ENCODE measurements around the gene MYMK.

Gene MYMK

DNA sequence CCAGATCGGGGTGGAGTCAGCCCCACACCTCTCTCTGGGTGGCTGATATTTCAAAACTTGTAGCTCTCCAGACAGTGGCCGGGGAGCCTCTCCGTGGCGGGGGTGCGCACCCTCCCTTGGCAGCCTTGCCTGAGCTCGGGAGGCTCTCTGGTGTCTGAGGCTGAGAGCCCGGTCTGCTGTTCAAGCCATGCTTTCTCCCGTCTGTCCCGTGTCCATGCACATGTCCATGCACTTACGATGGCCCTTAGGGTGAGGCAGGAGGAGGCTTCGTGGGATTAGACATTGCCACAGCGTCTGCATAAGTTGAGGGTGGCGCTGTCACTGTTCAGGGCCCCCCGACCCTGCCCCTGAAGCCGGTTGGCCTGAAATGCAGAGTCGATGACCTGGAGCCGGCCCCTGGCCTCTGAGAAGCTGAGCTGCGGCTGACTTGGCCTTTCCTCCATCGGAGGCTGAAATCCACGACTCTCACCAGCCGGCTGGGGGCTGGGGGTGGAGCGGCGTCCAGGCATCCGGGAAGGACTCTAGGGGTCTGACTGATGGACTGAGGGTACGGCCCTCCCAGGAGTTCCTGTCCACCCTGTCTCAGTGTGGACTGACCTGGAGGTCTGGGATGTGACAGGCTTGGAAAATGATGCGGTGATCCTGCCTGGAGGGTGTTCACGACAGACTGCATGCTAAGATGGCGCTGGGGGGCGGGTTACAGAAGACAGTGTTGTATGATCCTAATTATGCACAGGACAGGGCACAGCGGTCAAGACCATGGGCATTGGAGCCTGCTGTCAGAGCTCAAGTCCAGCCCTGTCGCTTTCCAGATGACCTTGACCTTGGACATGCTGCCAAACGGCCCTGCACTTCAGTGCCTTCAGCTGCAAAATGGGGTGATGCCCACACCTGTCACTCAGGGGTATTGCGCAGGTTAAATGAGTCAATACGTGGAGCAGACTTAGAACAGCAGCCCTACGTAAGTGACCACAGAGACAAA is 27.6 kb downstream of the MYMK start:
- DNase-seq, result no peak

DNA sequence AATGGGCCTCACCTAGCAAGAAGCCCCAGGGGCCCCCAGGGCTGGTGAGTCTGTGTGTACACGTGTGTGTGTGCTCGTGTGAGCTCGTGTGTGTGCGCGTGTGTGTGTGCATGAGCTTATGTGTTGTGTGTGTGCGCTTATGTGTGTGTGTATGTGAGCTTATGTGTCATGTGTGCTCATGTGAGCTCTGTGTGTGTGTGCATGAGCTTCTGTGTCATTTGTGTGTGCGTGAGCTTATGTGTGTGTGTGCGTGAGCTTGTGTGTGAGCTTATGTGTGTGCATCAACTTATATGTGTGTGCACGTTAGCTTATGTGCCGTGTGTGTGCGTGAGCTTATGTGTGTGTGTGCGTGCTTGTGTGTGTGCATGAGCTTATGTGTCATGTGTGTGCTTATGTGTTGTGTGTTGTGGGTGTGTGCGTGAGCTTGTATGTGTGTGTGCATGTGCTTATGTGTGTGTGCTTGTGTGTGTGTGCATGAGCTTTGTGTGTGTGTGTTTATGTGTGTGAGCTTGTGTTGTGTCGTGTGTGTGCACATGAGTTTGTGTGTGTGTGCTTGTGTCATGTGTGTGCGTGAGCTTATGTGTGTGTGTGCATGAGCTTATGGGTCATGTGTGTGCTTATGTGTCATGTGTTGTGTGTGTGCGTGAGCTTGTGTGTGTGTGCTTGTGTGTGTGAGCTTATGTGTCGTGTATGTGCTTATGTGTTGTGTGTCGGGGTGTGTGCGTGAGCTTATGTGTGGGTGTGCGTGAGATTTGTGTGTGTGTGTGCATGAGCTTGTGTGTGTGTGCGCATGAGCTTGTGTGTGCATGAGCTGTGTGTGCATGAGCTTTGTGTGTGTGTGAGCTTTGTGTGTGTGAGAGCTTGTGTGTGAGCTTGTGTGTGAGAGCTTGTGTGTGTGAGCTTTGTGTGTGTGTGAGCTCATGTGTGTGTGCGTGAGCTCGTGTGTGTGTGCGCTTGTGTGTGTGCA is 29.1 kb downstream of the MYMK start:
- DNase-seq, result no peak

DNA sequence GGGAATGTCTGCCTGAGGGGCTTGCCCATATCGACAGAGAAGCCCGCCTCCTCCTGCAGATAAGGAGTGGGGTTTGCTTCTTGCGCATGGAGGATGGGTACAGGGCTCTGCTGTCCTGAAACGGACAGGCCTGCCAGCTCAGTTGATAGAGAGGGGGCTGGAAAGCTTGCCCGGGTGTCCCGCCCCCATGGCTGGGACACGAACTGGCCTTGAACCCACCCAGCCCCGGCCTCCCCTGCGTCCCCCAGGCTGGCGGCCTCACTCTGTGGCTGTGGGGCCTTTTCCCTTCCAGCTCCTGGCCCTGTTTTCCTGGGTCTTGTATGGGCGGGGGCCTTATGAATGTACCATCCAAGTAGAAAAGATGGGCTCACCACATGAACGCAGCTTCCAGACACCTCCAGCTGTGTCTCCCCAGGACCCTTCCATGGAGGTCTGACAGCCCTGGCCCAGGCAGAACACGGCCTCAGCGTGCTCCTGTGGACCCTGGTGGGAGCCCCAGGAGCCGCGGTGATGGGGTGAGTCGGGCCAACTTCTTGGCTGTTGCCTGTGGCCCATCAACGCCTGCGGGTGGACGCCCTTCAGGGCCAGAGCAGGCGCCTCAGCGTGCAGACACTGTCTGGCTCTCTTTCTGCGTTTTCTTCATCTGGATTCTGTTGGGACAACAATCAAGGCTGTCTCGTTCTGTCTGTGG is 30.0 kb downstream of the MYMK start:
- DNase-seq, result no peak

DNA sequence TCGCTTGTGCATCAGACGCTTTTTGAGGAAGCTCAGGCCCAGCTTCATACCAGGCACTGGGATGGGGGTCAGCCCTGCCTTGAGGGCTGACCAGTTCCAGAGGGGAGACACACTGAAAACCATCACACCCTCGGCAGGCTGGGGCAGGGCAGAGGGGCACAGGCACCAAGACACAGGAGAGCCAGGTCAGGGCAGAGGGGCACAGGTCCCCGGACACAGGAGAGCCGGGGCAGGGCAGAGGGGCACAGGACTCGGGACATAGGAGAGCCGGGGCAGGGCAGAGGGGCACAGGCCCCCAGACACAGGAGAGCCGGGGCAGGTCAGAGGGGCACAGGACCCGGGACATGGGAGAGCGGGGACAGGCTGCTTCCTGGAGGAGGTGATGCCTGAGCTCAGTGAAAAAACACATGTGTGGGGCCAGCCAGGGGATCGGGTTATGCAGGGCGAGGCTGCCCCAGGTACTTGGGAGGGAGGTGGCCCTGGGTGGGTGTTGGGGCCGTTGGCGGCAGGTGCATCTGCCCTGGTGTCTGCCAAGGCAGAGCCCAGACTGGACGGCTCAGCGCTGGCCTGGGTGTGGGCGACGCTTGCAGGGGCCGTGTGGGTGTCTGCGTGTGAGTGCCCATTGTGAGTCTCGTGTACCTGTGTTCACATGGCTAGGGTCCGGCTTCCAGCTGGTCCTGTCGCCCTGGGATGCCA is 30.8 kb downstream of the MYMK start:
- no peak for DNase-seq

DNA sequence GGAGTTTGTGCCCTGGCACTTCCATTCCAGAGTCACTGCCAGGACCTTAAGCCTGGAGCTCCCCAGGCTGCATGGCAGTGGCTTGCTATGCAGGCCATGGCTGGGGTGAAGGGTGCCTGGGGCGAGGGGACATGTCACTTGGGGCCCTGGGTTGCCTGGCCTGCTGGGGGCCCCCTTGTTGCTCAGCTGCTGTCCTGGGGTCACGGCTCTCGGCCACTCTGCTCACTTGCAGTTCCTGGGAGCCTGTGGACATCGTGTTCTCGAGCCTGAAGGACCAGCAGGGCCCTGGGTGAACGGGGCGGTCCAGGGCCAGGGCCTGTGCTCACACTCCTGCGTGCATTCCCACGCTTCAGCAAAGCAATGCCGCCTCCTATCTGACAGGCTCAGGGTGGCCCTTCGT is 31.3 kb downstream of the MYMK start:
- DNase-seq, result no peak

DNA sequence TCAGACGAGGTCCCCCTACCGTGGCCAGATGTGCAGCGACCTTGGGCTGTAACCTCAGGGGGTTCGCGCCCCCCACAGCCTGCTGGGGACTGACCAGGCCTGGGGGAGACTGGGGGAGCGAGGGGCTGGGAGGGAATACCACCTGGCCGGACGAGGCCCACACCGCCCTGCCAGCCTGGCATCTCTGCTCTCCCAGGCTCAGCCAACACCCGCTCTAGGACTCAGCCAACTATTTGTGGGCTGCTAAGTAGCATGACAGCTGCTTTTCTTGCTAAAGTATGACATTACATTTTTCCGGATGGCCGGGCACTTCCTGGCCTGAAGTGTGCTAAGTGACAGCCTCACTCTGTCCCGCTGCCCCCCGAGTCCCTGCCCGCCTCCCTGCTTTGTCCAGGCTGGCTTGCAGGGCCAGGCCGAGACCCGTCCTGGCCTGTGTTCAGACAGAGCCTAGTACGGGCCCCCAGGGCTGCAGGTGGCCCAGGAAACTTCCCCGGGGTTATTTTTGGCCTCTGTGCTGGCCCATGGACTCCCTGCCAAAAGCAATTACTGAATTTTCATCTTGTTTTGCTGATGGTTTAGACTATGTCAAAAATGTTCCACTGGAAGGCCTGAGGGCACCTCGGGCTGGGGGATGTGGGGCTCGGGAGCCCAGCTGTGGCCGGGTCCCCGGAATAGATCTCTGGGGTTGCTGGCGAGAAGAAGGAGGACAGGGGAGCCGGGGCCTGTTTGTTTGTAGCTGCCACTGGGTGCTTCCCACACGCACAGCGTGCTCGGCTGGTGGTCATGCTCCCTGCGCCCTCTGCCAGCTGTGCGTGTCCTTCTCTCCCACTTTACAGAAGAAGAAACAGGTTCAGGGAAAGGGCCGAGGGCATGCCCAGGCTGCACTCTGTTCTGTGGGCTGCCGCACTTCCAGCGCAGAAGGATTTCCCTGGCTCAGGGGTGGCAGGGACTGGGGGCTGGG is 32.4 kb downstream of the MYMK start:
- DNase-seq, result no peak

DNA sequence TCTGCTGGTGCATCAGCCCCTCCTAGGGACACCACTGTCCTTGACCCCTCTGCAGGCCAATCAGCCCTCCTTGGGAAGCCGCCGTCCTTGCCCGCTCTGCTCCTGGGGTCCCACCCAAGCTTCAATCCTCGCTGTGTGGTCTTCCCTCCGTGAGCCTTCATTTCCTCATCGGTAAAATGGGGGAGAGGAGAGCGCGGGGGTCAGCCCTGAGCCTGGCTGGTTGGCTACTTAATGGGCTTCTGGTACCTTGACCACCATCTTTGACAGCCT is 33.2 kb downstream of the MYMK start:
- no peak for DNase-seq

DNA sequence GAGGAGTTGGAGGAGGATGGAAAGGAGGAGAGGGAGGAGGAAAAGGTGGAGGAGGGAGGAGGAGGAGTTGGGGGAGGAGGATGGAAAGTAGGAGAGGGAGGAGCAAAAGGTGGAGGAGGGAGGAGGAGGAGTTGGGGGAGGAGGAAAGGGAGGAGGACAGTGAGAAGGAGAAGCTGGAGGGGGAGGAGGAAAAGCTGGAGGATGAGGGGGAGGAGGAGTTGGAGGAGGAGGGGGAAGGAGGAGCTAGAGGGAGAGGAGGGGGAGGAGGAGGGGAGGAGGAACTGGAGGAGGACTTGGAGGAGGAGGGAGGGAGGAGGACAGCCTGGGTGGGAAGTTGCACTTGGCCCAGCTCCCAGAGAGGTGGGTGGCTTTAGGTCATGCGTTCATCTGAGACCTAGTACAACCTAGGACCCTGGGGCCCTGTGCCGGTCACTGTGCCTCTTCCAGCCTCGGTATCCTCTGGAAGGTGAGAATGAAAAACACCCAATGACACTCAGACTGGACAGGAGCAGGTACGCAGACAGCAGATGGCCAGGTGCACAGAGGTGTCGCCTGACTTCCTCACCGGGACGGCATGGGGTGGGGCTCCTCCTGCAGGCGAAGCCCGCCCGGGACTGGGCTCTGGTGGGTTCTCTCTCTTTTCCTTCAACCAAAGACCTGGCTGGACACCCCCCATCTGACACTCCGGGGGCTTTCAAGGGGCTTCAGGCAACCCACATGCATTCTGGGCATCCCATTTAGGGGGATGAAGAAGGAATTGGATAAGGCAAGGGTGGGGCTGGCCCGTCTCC is 33.7 kb downstream of the MYMK start:
- DNase-seq, result no peak

DNA sequence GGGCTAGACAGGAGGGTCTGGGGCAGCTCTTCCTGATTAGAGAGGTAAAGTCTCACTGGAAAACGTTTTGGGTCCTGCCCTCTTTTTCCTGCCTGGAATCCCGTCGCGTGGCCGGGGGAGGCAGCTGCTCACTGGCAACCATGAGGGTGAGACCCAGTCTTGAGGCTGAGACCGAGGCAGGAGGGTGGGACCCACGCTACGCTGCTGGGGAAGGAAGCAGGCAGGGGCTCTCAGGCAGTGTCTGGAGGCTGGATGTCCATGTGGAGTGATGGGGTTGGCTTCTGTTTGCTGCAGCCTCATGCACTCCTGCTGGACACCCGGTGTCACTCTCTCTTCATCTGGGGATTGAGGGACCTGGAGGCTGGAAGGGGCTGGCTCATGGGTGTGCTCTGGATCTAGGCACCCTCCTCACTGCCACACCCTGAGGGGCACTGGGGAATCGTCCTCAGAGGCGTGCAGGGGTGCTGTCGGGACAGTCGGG is 34.5 kb downstream of the MYMK start:
- DNase-seq, result no peak

DNA sequence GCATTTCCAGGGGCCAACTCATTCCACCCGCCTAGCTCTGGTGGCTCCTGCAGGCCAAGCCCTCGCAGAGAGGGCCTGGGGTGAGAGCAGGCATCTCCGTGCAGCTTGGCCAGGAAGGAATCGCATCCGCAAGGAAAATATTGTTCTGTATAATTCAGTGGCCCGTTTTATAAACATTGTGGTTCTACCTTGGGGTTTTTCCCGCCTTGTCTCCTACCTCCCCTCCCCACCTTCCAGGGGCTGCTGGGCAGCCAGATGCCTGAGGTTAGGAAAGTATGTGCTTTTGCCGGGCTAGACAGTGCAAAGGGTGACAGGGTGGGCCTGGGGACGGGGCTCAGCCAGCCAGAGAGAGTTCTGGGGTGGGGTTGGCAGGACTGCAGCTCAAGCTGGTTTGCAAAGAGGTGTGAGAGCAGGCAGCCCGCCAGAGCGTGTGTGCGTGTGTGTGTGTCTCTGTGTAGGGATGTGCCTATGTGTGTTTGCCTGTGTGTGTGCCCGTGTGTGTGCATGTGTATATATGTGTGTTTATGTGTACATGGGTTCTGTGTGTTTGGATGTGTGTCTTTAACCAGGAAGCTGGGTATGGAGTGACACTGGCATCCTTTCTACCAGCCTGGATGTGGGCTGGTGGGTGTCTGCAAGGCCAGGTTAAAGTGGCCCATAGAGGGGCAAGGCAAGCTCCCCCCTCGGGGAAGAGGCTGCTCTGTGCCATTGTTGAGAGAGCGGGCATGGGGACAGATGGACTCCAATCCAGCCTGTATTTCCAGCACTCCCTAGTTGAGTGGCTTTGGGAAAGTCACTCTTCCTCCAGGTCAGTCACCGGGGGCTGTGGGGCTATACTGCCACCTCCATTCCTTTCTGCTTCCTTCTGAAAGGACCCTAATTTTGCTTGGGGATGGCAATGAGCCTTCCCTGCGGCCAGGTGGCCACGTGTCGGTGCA is 35.2 kb downstream of the MYMK start:
- DNase-seq, result no peak

DNA sequence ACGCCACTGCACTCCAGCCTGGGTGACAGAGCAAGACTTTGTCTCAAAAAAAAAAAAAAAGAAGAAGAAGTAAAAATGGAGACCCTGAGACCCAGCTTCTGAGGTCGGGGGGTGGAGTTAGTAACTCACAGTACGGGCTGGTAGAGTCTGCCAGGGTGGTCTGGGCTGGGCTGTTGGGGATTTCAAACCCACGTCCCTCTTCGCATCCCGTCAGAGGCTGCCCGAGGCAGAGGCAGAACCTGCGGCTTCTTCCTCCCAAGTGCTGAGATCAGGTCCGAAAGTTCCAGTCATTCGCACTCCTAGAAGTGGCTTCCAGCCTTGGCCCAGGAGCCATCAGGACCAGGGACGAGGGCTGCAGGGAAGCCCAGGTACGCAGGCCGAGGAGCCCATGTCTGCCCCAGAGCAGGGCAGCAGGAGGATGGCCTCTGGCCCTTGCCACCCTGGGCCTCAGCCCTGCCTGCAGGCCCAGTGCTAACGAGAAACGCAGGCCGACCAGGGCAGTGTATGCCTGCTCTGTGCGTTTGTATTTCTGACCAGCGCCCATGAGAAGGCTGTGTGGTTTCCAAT is 36.0 kb downstream of the MYMK start:
- DNase-seq, result no peak

DNA sequence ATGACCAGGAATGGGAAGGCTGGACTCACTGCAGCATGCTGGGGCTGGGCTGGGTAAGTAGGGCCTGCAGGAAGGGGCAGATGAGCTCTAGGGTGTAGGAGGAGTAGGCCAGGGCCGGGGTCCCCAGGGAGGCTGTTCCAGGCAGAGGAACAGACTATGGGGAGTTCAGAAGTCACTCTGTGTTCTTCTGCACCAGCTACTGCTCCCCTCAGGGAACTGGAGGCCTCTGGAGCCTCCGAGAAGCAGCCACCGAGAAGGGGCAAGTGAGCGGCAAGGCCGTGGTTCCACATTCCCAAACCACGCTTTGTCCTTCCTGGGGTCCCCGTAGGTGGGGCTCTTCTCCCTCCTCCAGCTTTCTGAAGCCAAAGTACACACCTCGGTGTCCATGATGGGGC is 37.4 kb downstream of the MYMK start:
- DNase-seq, result no peak

DNA sequence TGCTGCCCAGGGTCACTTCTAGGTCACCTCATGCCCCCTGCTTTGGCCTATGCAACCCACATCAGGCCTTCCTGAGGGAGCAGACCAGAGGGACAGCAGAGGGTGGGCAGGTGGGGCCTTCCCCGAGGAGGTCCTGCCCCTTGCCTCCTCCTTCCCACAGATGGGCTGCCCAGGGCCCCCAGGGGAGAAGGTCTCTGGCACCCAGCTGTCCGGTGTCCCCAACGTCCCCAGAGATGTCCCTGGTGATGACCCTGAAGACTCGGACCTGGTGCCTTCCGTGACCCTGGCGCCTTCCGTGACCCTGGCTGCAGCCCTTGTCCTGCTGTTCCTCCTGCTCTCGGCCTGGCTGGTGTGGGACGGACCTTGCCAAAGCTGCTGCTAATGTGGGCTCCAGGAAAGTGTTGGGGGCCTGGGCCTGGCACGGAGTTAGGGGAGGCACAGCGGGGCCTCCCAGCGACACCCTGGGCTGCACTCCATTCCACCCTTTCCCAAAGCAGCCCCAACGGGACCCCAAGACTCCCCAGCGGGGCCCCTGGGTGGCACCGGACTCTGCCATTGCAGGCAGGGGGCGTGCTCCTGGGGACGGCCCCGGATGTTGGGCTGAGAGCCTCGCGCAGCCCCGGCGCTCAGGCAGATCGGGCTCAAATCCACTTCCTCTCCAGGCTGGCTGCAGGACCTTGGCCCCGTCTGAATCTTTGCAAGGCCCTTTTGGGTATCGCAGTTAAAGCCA is 39.1 kb downstream of the MYMK start:
- DNase-seq, result no peak

DNA sequence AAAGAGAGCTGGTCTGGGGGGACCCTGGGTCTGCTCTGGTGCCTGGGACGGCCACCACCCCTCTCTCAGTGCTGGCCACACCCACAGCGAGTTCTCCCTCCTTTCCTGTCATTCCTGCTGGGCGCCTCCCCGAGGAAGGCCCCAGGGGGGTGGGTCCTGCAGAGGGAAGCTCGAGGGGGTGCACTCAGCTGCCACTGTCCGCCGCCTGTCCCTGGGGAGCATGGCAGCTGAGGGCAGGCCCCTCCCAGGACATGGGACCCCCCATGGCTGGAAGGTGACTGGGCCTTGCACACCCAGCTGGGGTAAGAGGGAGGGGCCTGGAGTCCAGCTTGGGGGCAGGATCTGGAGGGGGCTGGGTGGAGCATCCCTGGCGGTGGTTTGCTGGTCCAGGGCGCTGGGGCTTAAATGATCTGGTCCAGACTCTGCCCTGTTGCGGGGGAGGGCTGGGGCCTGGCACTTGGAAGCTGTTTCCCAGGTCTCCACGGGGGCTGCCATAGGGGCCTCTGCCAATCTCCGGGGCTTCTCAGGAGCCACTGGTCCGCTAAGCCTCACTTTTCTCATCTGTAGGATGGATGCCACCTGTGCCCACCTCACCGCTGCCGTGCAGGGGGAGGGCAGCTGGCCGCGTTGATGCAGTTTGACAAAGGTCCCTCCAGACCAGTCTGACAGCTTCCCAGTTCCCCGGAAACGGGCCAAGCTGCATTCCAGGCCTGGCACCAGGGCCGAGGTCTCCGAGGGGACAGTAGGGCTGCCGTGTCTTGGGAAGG is 39.9 kb downstream of the MYMK start:
- DNase-seq, result no peak

DNA sequence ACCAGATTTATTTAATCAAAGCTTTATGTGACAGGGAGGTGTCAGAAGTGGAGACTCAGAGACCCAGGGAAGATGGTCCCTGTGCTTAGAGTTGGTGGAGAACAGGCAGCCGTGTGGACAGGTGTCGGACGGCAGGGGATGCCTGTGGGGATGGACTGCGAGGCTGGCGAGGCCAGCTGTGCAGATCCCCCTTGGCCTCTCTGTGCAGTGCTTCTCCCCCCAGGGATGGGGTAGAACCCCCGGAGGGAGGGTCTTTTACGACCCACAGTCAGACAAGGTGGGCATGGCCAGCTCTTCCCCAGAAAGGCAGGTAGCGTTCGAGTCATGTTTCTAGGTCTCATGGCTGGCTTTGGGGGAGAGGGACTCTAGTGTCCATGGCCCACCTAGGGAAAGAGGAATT is 41.1 kb downstream of the MYMK start:
- no peak for DNase-seq

DNA sequence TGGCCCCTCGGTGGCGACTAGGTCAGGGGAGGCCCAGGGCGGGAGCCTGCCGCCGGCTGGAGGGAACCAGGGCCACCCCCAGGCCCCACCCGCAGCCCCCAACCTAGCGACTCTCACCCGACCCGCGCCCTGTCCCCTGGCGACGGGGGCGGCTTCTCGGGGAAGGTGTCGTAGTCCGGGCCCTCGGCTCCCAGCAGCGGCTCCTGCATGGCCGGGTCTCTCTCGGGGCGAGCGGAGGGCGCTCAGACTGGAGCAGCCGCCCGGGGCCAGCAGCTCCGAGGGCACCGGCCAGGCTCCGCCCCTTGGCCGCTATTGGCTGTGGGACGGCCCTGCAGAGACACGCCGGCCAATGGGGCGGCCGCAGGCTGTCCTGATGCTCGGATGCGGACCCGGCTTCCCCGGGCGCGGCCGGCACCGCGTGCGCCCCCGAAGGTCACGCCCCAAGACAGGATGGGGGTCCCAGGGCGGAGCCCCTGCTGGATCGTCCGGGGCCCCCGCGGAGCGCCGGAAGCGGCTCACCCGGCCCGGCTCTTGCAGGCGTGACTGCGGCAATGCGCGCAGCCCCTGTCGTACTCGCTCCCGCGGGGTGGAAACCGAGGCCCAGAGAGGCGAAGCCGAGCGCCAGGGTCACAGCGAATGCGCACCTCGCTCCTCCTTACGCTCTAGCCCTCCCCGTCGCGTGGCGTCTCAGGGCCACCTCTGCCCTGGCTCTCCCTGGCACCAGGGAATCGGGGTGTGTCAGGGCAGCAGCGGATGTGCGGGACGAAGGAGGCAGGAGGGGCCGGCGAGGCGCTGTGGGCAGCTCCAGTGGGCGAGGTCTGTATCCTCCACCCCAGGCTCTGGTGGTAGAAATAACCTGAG is 45.7 kb downstream of the MYMK start, which contains the start of gene SLC2A6:
Gene SLC2A6, minus strand, starts transcription at position 249 of the 861 bp plus-strand sequence. Its CDS starts 40 bp downstream, at position 209.
- DNase-seq, result peak; percentile 93
